ENCODE data around the gene ARHGAP23. TPM values are rescaled to one million over a fixed set of nuclear protein-coding genes. Genes with fewer than 3 reads are reported as not detected.

The ARHGAP23 gene
- total RNA-seq, 1 experiment from 2014 or later = 97.9 TPM

DNA sequence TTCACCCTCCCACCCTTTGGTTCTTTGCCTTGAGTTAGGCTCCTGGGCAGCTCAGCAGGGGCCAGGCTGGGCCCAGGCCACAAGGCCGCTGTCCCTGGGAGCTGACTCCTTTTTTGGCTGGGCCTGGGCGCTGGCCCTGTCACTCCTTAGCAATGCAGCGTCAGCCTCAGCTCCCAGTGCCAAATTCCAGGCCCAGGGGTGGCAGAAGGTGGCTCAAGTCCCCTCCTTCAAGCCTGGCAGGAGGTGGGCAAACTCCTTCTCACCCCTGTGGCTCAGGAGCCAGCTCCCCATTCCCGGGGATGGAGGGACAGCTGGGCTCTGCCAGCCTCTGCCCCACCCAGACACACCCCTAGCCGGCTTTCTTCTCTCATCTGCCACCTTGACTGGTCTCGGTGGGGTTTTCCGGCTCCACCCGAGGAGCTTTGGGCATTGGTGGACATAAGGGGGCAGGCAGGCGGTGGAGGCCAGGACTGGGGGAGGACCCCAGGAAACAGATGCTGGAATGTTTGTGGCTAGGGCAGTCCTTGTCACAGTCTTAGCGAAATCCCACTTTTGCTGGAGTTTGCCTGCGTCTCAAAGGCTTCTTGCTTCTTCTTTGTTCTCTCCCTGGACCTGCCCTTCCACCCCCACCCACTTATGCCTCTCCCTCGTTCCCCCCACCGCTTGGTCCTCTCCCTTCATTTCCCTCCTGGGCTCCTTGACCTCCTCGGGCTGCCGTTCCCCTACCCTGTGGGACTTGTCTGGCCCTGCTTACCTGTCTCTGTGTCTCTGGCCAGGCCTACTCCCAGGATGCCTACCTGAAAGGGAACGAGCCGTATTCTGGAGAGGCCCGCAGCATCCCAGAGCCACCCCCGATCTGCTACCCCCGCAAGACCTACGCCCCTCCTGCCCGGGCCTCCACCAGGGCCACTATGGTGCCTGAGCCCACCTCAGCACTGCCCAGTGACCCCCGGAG is 37.4 kb downstream of the ARHGAP23 start:
- Histone ChIP-seq H3K79me2 (ENCODE audit: insufficient read depth, low read length) (peaks cover 3% of the 10 kb centered on the region; the same call in 1 of the 2 replicates), H3K4ac (ENCODE audit: low read depth, low read length) (no peak overlapping the region), H3K79me1 (ENCODE audit: insufficient read depth, low read depth, low read length, poor library complexity, severe bottlenecking) (no peaks in the 10 kb centered on the region), H3K27ac (ENCODE audit: insufficient read length, low read depth, low read length) (no peak overlapping the region), H2AFZ (ENCODE audit: low read length) (no peak overlapping the region), H3K18ac (ENCODE audit: insufficient read length, low read depth, low read length) (no peak overlapping the region), H3K4me1 (ENCODE audit: insufficient read depth, low read length) (no peaks in the 10 kb centered on the region), H3K27me3 (ENCODE audit: insufficient read depth, low read length) (no peaks in the 10 kb centered on the region), H4K91ac (ENCODE audit: insufficient read length, low read depth, low read length) (no peak overlapping the region), H2BK12ac (ENCODE audit: insufficient read length, low read depth, low read length) (no peak overlapping the region), H4K20me1 (ENCODE audit: control insufficient read depth, insufficient read depth, insufficient read length) (peaks cover under 1% of the 10 kb centered on the region), H2BK20ac (ENCODE audit: low read depth, low read length, poor library complexity, severe bottlenecking) (no peak overlapping the region), H4K8ac (replicated peaks; ENCODE audit: insufficient read length, low read depth, low read length) (no peak overlapping the region), H4K5ac (ENCODE audit: insufficient read length, low read depth, low read length) (no peak overlapping the region), H3K56ac (ENCODE audit: insufficient read length, low read depth, low read length) (no peak overlapping the region), H3K14ac (ENCODE audit: insufficient read depth, low read length) (no peak overlapping the region; the same call in 1 of the 2 replicates), H3K9ac (ENCODE audit: extremely low read depth, insufficient read length, low read length) (no peak overlapping the region), H2BK120ac (ENCODE audit: low read depth, low read length, poor library complexity, severe bottlenecking) (no peak overlapping the region), H2AK5ac (ENCODE audit: insufficient read length, low read length) (no peak overlapping the region), H2BK15ac (ENCODE audit: low read depth, low read length) (no peak overlapping the region), H2BK5ac (ENCODE audit: insufficient read length, low read length) (no peak overlapping the region), H3K4me2 (ENCODE audit: insufficient read depth, insufficient read length, low read length) (no peak overlapping the region), H3K9me3 (ENCODE audit: control insufficient read depth, low read depth, low read length) (no peaks in the 10 kb centered on the region), H3K23me2 (ENCODE audit: insufficient read length, low read depth, low read length, poor library complexity, severe bottlenecking) (no peaks in the 10 kb centered on the region), H3T11ph (ENCODE audit: low read length) (no peak overlapping the region), H3K23ac (ENCODE audit: insufficient read length, low read depth, low read length) (no peak overlapping the region)
- no peak for TF ChIP-seq CTCF (conservative IDR thresholded peaks at IDR 0.05)
- Mint-ChIP-seq H3K9me3 (no peaks in the 10 kb centered on the region; a peak in 1 of 5 replicates), H3K4me3 (peak overlapping the region in 1 of 2 experiments; percentile 69; a peak in 2 of 5 replicates), H3K4me1 (peaks cover 8 to 13% of the 10 kb centered on the region in 2 experiments), H3K27ac (peak overlapping the region; percentile 79 to 95 (median 89)), H3K27me3 (ENCODE audit: low read depth) (no peaks in the 10 kb centered on the region), H3K36me3 (ENCODE audit: insufficient read depth in 1 of 3, low read depth in 3 of 3) (peaks cover 34 to 67% (median 38%) of the 10 kb centered on the region in 3 experiments; a peak in 6 of 7 replicates)
- no peak for DNase-seq
- no CpG with 5 or more reads among the region's 23 CpGs for WGBS (ENCODE audit: extremely low coverage, insufficient read length, low lambda C conversion rate)
